Transverse colon (tissue), 4 donors: ENCODE measurements around the gene UBE2Q1. TPM values are rescaled to one million over a fixed set of nuclear protein-coding genes. Genes with fewer than 3 reads are reported as not detected.

Experiments
- DNase-seq: peaks from one replicate; pipeline ENCODE4 v3.0.0-alpha.2; 2019
- H3K27ac ChIP-seq, 4 donors: fragments of 200-600 bp; sonication (generic); 2 replicates each; pipeline ENCODE4 v1.5.1; 2016 to 2018; ENCODE audit warnings: inconsistent platforms in 4 of 4
- H3K27me3 ChIP-seq: fragments of 200-600 bp; sonication (generic); 2 replicates; pipeline ENCODE4 v1.5.1; 2017; ENCODE audit warnings: inconsistent platforms
- H3K36me3 ChIP-seq, 4 donors: fragments of 200-600 bp; sonication (generic); 2 replicates each; pipeline ENCODE4 v1.5.1; 2017 to 2019; ENCODE audit warnings: inconsistent platforms in 4 of 4
- H3K4me1 ChIP-seq, 4 donors: fragments of 200-600 bp; sonication (generic); 2 replicates each; pipeline ENCODE4 v1.5.1; 2017 to 2020; ENCODE audit warnings: inconsistent platforms in 4 of 4
- H3K4me3 ChIP-seq, 4 donors: fragments of 200-600 bp; sonication (generic); 1 replicate in 1 of 4; 2 replicates in 3 of 4; pipeline versions ENCODE4 v1.5.1 to v1.6.1; 2017 to 2019; ENCODE audit warnings: inconsistent platforms in 4 of 4
- H3K9me3 ChIP-seq, 2 donors: fragments of 200-600 bp; sonication (generic); 2 replicates each; pipeline ENCODE4 v1.5.1; 2017 to 2019; ENCODE audit warnings: inconsistent platforms in 2 of 2
- EP300 ChIP-seq: sonication (generic); formaldehyde crosslinking; IDR thresholded peaks from one replicate; pipeline ENCODE4 v1.6.1; 2017; ENCODE audit warnings: antibody characterized with exemption, low read depth
- POLR2A ChIP-seq: fragments of 450-650 bp; IDR thresholded peaks from one replicate; pipeline ENCODE4 v1.6.1; 2016; ENCODE audit warnings: antibody characterized with exemption, mild to moderate bottlenecking, moderate library complexity
- POLR2AphosphoS5 ChIP-seq, 3 donors: sonication (generic); formaldehyde crosslinking; IDR thresholded peaks; one replicate each; pipeline ENCODE4 v1.6.1; 2016; ENCODE audit warnings: antibody characterized with exemption in 3 of 3
- WGBS, 2 donors: methylation state at CpG; one replicate each; pipeline ENCODE4 v1.1.5; 2018; ENCODE audit warnings: low coverage in 1 of 2; 5-methylcytosine and 5-hydroxymethylcytosine counted together
- in situ Hi-C, 4 donors: fragments of 200-750 bp; cut with MboI; loops; one replicate each; pipeline versions ENCODE4 v1.15.0 to v1.15.1; 2017; ENCODE audit warnings: low sequenced_read_pairs in 3 of 4, low pct_ligation_motif_present in 1 of 4, low pct_unique_long_range_greater_than_20kb in 1 of 4
- intact Hi-C: fragments of 100-400 bp; cut with DNase I; formaldehyde crosslinking; loops from one replicate; pipeline ENCODE4 v1.15.1; 2023; ENCODE audit warnings: low total_unique reads
- total RNA-seq, 4 donors: library from RNA; depleted of rRNA; stranded (reverse); fragments of >200 nt; gene quantifications; one replicate each; pipeline ENCODE4 v1.1.0, GENCODE V29; 2016
- TF ChIP-seq, protein P1 (sequence below), 5 experiments: fragments of 200-600 bp in 3 of 5; fragments of 450-650 bp in 2 of 5; sonication (generic) in 3 of 5; IDR thresholded peaks; 1 replicate in 2 of 5; 2 replicates in 3 of 5; pipeline ENCODE4 v1.5.1; 2016 to 2017; ENCODE audit warnings: antibody characterized with exemption in 5 of 5, inconsistent platforms in 3 of 5, mild to moderate bottlenecking in 2 of 5, moderate library complexity in 1 of 5

The UBE2Q1 gene
- total RNA-seq, 4 donors from 2014 or later: 10.1 to 33.9 (median 26.6) TPM

DNA sequence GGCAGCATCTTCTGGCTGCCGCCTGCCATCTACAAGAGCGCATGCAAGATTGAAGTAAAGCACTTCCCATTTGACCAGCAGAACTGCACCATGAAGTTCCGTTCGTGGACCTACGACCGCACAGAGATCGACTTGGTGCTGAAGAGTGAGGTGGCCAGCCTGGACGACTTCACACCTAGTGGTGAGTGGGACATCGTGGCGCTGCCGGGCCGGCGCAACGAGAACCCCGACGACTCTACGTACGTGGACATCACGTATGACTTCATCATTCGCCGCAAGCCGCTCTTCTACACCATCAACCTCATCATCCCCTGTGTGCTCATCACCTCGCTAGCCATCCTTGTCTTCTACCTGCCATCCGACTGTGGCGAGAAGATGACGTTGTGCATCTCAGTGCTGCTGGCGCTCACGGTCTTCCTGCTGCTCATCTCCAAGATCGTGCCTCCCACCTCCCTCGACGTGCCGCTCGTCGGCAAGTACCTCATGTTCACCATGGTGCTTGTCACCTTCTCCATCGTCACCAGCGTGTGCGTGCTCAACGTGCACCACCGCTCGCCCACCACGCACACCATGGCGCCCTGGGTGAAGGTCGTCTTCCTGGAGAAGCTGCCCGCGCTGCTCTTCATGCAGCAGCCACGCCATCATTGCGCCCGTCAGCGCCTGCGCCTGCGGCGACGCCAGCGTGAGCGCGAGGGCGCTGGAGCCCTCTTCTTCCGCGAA, 12.9 kb upstream of the UBE2Q1 start:
- in situ Hi-C loops (loop anchor here in 2 of 4 donors (10.0 to 25.0 kb wide), 2 partner anchors 313 to 316 kb away; no protein-coding TSS in a partner anchor), intact Hi-C loops (no loop called here)
- Histone ChIP-seq H3K36me3 (no peaks in the 10 kb centered on the region), H3K9me3 (no peaks in the 10 kb centered on the region), H3K4me1 (peaks cover 0 to 10% (median 8%) of the 10 kb centered on the region in 4 donors), H3K27ac (no peak overlapping the region), H3K27me3 (peaks cover 25% of the 10 kb centered on the region), H3K4me3 (no peak overlapping the region)
- WGBS, 2 donors: 96% methylated on average over 59 of the region's 59 CpGs; no CpG with 5 or more reads in 1 of the 2 donors
- no peak for TF ChIP-seq EP300
- no peak for TF ChIP-seq POLR2AphosphoS5 (IDR thresholded peaks at IDR 0.05)
- TF ChIP-seq, protein P1, sequence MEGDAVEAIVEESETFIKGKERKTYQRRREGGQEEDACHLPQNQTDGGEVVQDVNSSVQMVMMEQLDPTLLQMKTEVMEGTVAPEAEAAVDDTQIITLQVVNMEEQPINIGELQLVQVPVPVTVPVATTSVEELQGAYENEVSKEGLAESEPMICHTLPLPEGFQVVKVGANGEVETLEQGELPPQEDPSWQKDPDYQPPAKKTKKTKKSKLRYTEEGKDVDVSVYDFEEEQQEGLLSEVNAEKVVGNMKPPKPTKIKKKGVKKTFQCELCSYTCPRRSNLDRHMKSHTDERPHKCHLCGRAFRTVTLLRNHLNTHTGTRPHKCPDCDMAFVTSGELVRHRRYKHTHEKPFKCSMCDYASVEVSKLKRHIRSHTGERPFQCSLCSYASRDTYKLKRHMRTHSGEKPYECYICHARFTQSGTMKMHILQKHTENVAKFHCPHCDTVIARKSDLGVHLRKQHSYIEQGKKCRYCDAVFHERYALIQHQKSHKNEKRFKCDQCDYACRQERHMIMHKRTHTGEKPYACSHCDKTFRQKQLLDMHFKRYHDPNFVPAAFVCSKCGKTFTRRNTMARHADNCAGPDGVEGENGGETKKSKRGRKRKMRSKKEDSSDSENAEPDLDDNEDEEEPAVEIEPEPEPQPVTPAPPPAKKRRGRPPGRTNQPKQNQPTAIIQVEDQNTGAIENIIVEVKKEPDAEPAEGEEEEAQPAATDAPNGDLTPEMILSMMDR (IDR thresholded peaks at IDR 0.05): no peak
- TF ChIP-seq POLR2A: no peak
- no peak for DNase-seq

DNA sequence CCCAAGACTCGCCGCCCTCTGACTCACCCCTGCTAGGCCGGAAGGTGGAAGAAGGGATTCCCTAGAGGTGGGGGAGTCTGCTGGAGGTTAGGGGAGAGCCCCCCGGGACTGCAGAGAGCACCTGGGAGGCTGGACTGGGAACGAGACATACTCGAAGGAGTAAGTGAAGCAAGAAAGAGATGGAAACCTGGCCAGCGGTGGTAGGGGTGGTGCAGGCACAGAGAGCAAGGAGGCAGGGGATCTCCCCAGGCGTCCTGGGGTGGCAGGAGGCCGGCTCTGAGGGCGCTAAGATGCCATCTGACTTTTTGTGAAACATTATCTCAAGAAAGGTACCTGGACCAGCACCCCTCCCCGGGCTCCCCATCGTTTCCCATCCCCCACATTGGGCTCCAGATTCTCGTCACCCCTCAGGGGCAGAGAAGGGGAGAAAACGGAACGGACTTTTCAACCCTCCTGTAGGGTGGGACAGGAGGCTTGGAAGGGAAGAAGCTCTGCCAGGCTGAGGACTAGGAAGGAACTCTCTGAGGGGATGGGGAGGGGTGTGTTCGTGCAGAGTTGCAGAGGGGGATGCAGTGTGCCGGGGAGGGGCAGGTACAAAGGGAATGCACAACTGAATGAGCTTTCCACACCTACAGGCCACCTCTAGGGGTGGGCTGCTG, 9.8 kb upstream of the UBE2Q1 start:
- Histone ChIP-seq H3K27ac (no peak overlapping the region), H3K4me3 (peak overlapping the region in 1 of 4 donors; percentile 33)
- DNase-seq: no peak

DNA sequence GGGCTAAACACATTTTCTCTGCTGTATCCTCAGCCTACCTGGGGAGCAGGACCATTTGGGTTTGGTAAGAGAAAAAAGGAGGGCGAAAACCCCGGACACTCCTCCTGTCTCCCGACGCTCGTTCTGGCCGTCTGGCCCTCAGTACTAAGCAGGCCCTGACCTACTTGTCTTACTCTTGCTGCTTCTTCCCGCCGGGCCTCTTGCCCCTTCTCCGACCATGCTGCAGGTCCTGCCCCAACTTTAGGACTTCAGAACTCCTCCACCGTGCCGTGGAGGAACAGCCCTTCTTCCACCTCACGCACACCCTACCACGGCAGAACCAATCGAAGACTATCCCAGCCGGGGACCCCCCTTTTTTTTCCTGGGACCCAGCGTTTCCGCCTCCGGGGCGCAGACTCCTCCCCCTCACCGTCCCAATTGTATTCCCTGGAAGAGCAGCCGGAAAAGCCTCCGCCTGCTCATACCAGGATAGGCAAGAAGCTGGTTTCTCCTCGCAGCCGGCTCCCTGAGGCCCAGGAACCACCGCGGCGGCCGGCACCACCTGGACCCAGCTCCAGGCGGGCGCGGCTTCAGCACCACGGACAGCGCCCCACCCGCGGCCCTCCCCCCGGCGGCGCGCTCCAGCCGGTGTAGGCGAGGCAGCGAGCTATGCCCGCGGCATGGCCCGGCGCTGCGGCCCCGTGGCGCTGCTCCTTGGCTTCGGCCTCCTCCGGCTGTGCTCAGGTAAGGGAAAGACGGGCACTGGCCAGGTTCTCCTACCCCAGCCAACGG, 9.1 kb upstream of the UBE2Q1 start, which contains the start of gene CHRNB2:
TSS of gene CHRNB2 (plus strand) at position 393 of the 771 bp plus-strand sequence. CDS start at position 660, 267 bp downstream.
- TF ChIP-seq POLR2A: no peak
- TF ChIP-seq, protein P1 (IDR thresholded peaks at IDR 0.05): no peak
- no peak for TF ChIP-seq EP300
- no peak for TF ChIP-seq POLR2AphosphoS5 (IDR thresholded peaks at IDR 0.05)
- no peaks in the 10 kb centered on the region for H3K9me3 ChIP-seq
- WGBS, 2 donors: 7% methylated on average over 49 of the region's 53 CpGs; no CpG with 5 or more reads in 1 of the 2 donors
- peaks cover 31% of the 10 kb centered on the region for H3K27me3 ChIP-seq
- H3K4me1 ChIP-seq: peaks cover 0 to 10% (median 8%) of the 10 kb centered on the region in 4 donors
- DNase-seq: peak; percentile 72
- no peak within 1 kb of the TSS for H3K27ac ChIP-seq
- intact Hi-C loops (loop anchor here (10.0 kb wide), 2 partner anchors 197 to 307 kb away; partner anchors contain the start of gene KCNN3), in situ Hi-C loops (loop anchor here in 2 of 4 donors (10.0 to 25.0 kb wide), 2 partner anchors 197 to 320 kb away; no protein-coding TSS in a partner anchor)
- peak within 1 kb of the TSS in 1 of 4 donors; percentile 33 for H3K4me3 ChIP-seq
- H3K36me3 ChIP-seq: no peaks in the 10 kb centered on the region

More for the DNA sequence above, 9.8 kb upstream of the UBE2Q1 start:
- no peaks in the 10 kb centered on the region for H3K36me3 ChIP-seq
- peaks cover 31% of the 10 kb centered on the region for H3K27me3 ChIP-seq
- in situ Hi-C loops (loop anchor here in 2 of 4 donors (10.0 to 25.0 kb wide), 2 partner anchors 197 to 319 kb away; no protein-coding TSS in a partner anchor), intact Hi-C loops (loop anchor here (10.0 kb wide), 2 partner anchors 197 to 307 kb away; partner anchors contain the start of gene KCNN3)
- WGBS, 2 donors: 0 to 40% methylated on average over 1 to 17 of the region's 17 CpGs
- no peak for TF ChIP-seq EP300
- TF ChIP-seq POLR2A: no peak
- no peak for TF ChIP-seq POLR2AphosphoS5 (IDR thresholded peaks at IDR 0.05)
- TF ChIP-seq, protein P1 (IDR thresholded peaks at IDR 0.05): no peak
- peaks cover 0 to 10% (median 8%) of the 10 kb centered on the region in 4 donors for H3K4me1 ChIP-seq
- no peaks in the 10 kb centered on the region for H3K9me3 ChIP-seq
